ENCODE measurements around the gene ANAPC5. TPM values are rescaled to one million over a fixed set of nuclear protein-coding genes. Genes with fewer than 3 reads are reported as not detected.
A peak's percentile ranks its signal among the peaks of the same experiment; 100 is the strongest.

The ANAPC5 gene
- total RNA-seq, 1 experiment from 2014 or later: 199 TPM

GRCh38 chr12:121294151-121294889 is 57.9 kb downstream of the ANAPC5 start:
- Histone ChIP-seq H3K4me3 (ENCODE audit: low read length) (no peak overlapping the region), H3K4me2 (ENCODE audit: low read length) (peak overlapping the region; percentile 92; the same call in 1 of the 2 replicates), H3K4me1 (ENCODE audit: insufficient read depth, low read length) (peaks cover 12% of the 10 kb centered on the region), H3F3A (ENCODE audit: low read length, unreplicated experiment) (no peaks in the 10 kb centered on the region), H3K9ac (ENCODE audit: low read length) (no peak overlapping the region), H3K27me3 (ENCODE audit: low read length) (no peaks in the 10 kb centered on the region), H3K79me2 (ENCODE audit: low read length) (peaks cover 40% of the 10 kb centered on the region), H3K9me2 (replicated peaks; ENCODE audit: low read length) (no peaks in the 10 kb centered on the region), H3K27ac (ENCODE audit: low read length) (no peak overlapping the region), H4K20me1 (ENCODE audit: low read length) (peaks cover 6% of the 10 kb centered on the region; the same call in 1 of the 2 replicates), H3K36me3 (ENCODE audit: low read depth, low read length) (no peaks in the 10 kb centered on the region), H2AFZ (ENCODE audit: low read length) (no peak overlapping the region), H3K9me3 (ENCODE audit: low read length) (no peaks in the 10 kb centered on the region)
- no TSS peak for BruUV-seq (replicated peaks)
- ChIA-PET POLR2A (ENCODE audit: unreplicated experiment) (no interaction called here), CTCF (no interaction called here)
- TF ChIP-seq CTCF (conservative IDR thresholded peaks at IDR 0.05; ENCODE audit: low read depth, low read length) (no peak), EZH2phosphoT487 (IDR thresholded peaks at IDR 0.05; ENCODE audit: borderline replicate concordance, low read length) (no peak), EZH2 (IDR thresholded peaks at IDR 0.05; ENCODE audit: low read length, unreplicated experiment) (no peak)
- ATAC-seq (no peak), DNase-seq (no peak)
- intact Hi-C loops (cut with micrococcal nuclease): no loop called here

- no peak for ATAC-seq
- TF ChIP-seq EZH2phosphoT487 (IDR thresholded peaks at IDR 0.05; ENCODE audit: borderline replicate concordance, low read length) (no peak), EZH2 (IDR thresholded peaks at IDR 0.05; ENCODE audit: low read length, unreplicated experiment) (no peak), CTCF (conservative IDR thresholded peaks at IDR 0.05; ENCODE audit: low read depth, low read length) (no peak)
- Histone ChIP-seq H3K9me3 (ENCODE audit: low read length) (no peaks in the 10 kb centered on the region), H3K36me3 (ENCODE audit: low read depth, low read length) (no peaks in the 10 kb centered on the region), H4K20me1 (ENCODE audit: low read length) (peaks cover 6% of the 10 kb centered on the region; the same call in 1 of the 2 replicates), H3K27ac (ENCODE audit: low read length) (no peak overlapping the region), H3K4me1 (ENCODE audit: insufficient read depth, low read length) (peaks cover 12% of the 10 kb centered on the region), H3K27me3 (ENCODE audit: low read length) (no peaks in the 10 kb centered on the region), H3K4me2 (ENCODE audit: low read length) (no peak overlapping the region), H3K4me3 (ENCODE audit: low read length) (no peak overlapping the region), H3F3A (ENCODE audit: low read length, unreplicated experiment) (no peaks in the 10 kb centered on the region), H2AFZ (ENCODE audit: low read length) (no peak overlapping the region), H3K9ac (ENCODE audit: low read length) (no peak overlapping the region), H3K79me2 (ENCODE audit: low read length) (peaks cover 40% of the 10 kb centered on the region), H3K9me2 (replicated peaks; ENCODE audit: low read length) (no peaks in the 10 kb centered on the region)
- no peak for DNase-seq
- POLR2A ChIA-PET (ENCODE audit: unreplicated experiment): no interaction called here
- CTCF ChIA-PET: no interaction called here
- TSS peak; percentile 5 for BruUV-seq (replicated peaks)
- intact Hi-C loops (cut with micrococcal nuclease): no loop called here
Measured at GRCh38 chr12:121293603-121294002, 58.6 kb downstream of the ANAPC5 start.

- H4K20me1 ChIP-seq (ENCODE audit: low read length): peaks cover 6% of the 10 kb centered on the region; the same call in 1 of the 2 replicates
- intact Hi-C loops (cut with micrococcal nuclease): no loop called here
Measured at GRCh38 chr12:121290410-121290809, 61.8 kb downstream of the ANAPC5 start.

More at GRCh38 chr12:121290410-121290809, 61.8 kb downstream of the ANAPC5 start:
- no TSS peak for BruUV-seq (replicated peaks)
- H3K27ac ChIP-seq (ENCODE audit: low read length): no peak overlapping the region
- no peaks in the 10 kb centered on the region for H3K36me3 ChIP-seq (ENCODE audit: low read depth, low read length)
- H3K27me3 ChIP-seq (ENCODE audit: low read length): no peaks in the 10 kb centered on the region
- no peak for TF ChIP-seq EZH2phosphoT487 (IDR thresholded peaks at IDR 0.05; ENCODE audit: borderline replicate concordance, low read length)
- no peak for TF ChIP-seq CTCF (conservative IDR thresholded peaks at IDR 0.05; ENCODE audit: low read depth, low read length)
- no peak for TF ChIP-seq EZH2 (IDR thresholded peaks at IDR 0.05; ENCODE audit: low read length, unreplicated experiment)
- H3K4me3 ChIP-seq (ENCODE audit: low read length): no peak overlapping the region
- H2AFZ ChIP-seq (ENCODE audit: low read length): no peak overlapping the region
- no peaks in the 10 kb centered on the region for H3K9me2 ChIP-seq (replicated peaks; ENCODE audit: low read length)
- no peaks in the 10 kb centered on the region for H3K9me3 ChIP-seq (ENCODE audit: low read length)
- ATAC-seq (no peak), DNase-seq (no peak)
- no peaks in the 10 kb centered on the region for H3F3A ChIP-seq (ENCODE audit: low read length, unreplicated experiment)
- peaks cover 4% of the 10 kb centered on the region; the same call in 1 of the 2 replicates for H3K4me1 ChIP-seq (ENCODE audit: insufficient read depth, low read length)
- no peak overlapping the region for H3K9ac ChIP-seq (ENCODE audit: low read length)
- CTCF ChIA-PET: no interaction called here
- POLR2A ChIA-PET (ENCODE audit: unreplicated experiment): no interaction called here
- peaks cover 35% of the 10 kb centered on the region for H3K79me2 ChIP-seq (ENCODE audit: low read length)
- no peak overlapping the region for H3K4me2 ChIP-seq (ENCODE audit: low read length)
